GM23248 (cell line): ENCODE data around the gene SNX25.

Experiments used
- EZH2 ChIP-seq: fragments of 200-600 bp; sonication (generic); IDR thresholded peaks from 2 replicates; pipeline ENCODE4 v1.6.1; 2018; ENCODE audit warnings: antibody characterized with exemption, mild to moderate bottlenecking; ENCODE audit not compliant: insufficient read depth, poor library complexity, severe bottlenecking
- EZH2phosphoT487 ChIP-seq: fragments of 200-600 bp; sonication (generic); IDR thresholded peaks from 2 replicates; pipeline ENCODE4 v1.6.1; 2018; ENCODE audit warnings: antibody characterized with exemption, moderate library complexity, mild to moderate bottlenecking, low read depth; ENCODE audit not compliant: insufficient read depth

GRCh38 chr4:185221491-185221890 is 12.1 kb downstream of the SNX25 start:
- TF ChIP-seq EZH2 (no peak), EZH2phosphoT487 (no peak)
